Left ventricle myocardium superior (tissue), 1 donor: ENCODE data around the gene SYPL2. TPM values are rescaled to one million over a fixed set of nuclear protein-coding genes. Genes with fewer than 3 reads are reported as not detected.
"Not testable (repeated sequence)": the region's sequence is repeated elsewhere in the genome, so short reads cannot be mapped to it uniquely, and the experiment has no call there.

Experiments
- ATAC-seq: fragments of 200-7000 bp; cut with Tn5 transposase; one replicate; pipeline ENCODE4 v1.9.1; 2020; ENCODE audit warnings: mild to moderate bottlenecking, moderate library complexity
- DNase-seq: peaks from one replicate; pipeline ENCODE4 v3.0.0-alpha.2; 2020
- intact Hi-C: fragments of 100-400 bp; cut with micrococcal nuclease; formaldehyde crosslinking; loops from one replicate; pipeline ENCODE4 v1.11.0; 2022
- total RNA-seq: library from RNA; stranded (reverse); fragmentation: NEBNext Ultra II Directional; extraction: Animal tissue kit (Norgen Biotek cat#: 25700); gene quantifications from one replicate; pipeline ENCODE4 v1.2.1, GENCODE V29; 2021
- donor health status: DM: no; HTN: yes; CAD: no; lungs with severe emphysema.

Gene SYPL2
- total RNA-seq, 1 donor from 2014 or later, result 30.4 TPM

DNA sequence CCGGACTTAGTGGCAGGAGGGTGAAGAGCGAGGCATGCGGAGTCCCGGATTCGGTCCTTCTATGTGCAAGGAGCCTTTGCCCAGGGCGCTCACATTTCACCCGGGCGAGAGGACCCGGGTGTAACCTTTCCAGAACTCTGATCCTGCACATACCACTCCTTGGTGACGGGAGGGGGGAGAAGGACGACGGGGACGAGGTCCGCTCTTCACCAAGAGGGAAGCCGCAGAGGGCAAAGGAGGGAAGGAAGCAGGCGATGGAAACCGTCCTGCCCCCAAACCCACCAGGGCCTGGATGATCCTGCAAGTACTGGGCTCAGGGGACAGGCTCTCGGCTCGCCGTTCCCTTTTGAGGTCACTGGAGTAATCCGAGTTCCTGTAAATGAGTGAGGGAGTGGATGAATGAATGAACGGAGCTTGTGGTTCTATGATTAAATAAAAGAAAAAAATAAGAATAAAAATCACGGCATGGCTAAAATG is 993 bp downstream of the SYPL2 start:
- intact Hi-C loops, result no loop called here
- ATAC-seq (peak; percentile 71), DNase-seq (peak; percentile 34)

DNA sequence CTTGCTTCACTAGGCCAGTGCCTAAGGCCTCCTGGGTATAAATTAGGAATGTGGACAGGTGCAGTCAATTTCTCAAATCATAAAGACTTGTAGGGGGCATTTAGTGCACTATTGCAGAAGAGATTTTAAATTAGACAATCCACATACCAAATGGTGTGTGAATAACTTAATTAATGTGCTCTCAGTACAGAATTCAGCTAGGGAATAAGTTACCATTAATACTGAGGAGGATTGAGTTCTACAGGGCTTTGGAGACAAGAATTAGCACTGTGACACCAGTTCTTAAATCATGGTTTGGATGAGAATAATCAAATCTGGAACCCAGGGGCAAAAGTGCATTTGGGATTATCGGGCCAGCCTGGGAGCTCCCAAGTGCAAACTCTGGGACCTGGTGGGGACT is 1.7 kb downstream of the SYPL2 start:
- DNase-seq (no peak), ATAC-seq (no peak)
- intact Hi-C loops, result no loop called here

GRCh38 chr1:109468903-109469302 is 2.6 kb downstream of the SYPL2 start:
- intact Hi-C loops, result no loop called here
- no peak for ATAC-seq
- no peak for DNase-seq

GRCh38 chr1:109470245-109470644 is 3.9 kb downstream of the SYPL2 start:
- intact Hi-C loops, result no loop called here
- ATAC-seq, result no peak
- no peak for DNase-seq

GRCh38 chr1:109472779-109473178 is 6.4 kb downstream of the SYPL2 start:
- ATAC-seq, result peak; percentile 24
- intact Hi-C loops, result no loop called here
- DNase-seq, result no peak

- intact Hi-C loops, DNase-seq: not testable (repeated sequence)
- ATAC-seq, result peak; percentile 58
Measured at GRCh38 chr1:109473284-109474057, 7.1 kb downstream of the SYPL2 start.

- intact Hi-C loops, result no loop called here
- DNase-seq, result no peak
- peak; percentile 72 for ATAC-seq
Measured at GRCh38 chr1:109474697-109475096, 8.4 kb downstream of the SYPL2 start.

DNA sequence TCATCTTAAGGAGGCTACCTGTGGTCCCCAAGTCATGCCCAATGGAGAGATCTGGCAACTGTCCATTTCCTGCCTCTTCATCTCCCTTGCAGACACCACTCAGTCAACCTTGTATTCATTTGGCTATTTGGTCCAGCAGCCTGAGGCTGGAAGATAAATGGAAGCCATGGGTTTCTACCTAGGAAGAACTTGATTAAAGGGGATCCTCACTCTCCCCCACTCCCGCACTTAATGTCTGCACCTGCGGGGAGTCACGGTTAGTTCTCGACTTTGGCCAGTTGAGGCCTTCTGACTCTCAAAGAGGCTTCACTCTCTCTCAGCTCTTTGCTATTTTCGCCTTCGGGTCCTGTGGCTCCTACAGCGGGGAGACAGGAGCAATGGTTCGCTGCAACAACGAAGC is 8.9 kb downstream of the SYPL2 start:
- ATAC-seq, result no peak
- intact Hi-C loops, result no loop called here

GRCh38 chr1:109476825-109477224 is 10.5 kb downstream of the SYPL2 start:
- ATAC-seq, result no peak
- intact Hi-C loops, result no loop called here

More for the DNA sequence above, 8.9 kb downstream of the SYPL2 start:
- no peak for DNase-seq

DNA sequence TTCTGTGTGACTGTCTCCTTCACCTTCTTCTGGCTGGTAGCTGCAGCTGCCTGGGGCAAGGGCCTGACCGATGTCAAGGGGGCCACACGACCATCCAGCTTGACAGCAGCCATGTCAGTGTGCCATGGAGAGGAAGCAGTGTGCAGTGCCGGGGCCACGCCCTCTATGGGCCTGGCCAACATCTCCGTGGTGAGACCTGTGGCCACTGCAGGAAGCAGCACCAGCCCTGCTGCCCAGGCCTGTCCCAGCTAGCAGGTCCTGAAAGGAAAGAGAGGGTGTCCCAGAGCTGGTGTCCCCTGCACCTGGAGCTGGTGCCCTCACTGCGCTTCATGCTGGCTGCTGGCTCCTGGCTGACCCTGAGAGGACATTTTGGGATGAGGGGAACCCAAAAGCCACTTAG is 11.5 kb downstream of the SYPL2 start:
- intact Hi-C loops, result no loop called here
- DNase-seq, result no peak
- no peak for ATAC-seq

More at GRCh38 chr1:109476825-109477224, 10.5 kb downstream of the SYPL2 start:
- DNase-seq, result no peak

GRCh38 chr1:109478806-109479205 is 12.5 kb downstream of the SYPL2 start:
- intact Hi-C loops, result no loop called here
- no peak for DNase-seq
- ATAC-seq, result no peak

DNA sequence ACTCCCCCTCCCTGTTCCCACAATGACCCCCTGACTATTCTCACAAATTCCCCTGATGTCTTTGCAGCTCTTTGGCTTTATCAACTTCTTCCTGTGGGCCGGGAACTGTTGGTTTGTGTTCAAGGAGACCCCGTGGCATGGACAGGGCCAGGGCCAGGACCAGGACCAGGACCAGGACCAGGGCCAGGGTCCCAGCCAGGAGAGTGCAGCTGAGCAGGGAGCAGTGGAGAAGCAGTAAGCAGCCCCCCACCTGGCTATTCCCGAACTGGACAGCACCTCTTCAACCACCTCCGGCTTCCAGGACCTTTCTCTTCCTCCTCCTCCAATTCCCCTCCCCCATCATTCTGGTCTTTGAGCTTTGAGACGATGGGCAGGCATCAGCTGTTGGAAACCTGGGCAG is 13.0 kb downstream of the SYPL2 start:
- intact Hi-C loops, result no loop called here
- ATAC-seq, result no peak
- no peak for DNase-seq

DNA sequence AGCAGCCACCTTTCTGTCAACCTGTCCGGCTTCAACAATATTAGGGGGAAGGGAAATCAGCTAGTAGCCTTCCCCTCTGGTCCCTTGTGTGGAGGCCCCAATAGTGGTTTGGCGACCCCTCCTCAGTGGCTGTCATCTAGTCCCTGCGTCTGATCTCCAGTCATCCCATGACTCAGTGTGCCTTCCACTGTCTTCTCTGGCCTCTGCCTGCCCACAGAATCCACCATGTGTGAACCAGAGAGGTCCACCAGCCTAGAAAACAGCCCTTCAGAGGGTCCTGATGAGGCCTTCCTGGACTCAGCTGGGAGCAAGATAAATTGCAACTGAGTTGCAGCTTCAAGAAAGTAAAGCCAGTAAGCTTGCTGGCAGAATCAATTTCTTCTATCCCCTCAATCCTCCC is 13.6 kb downstream of the SYPL2 start:
- no peak for DNase-seq
- intact Hi-C loops, result no loop called here
- ATAC-seq, result no peak

DNA sequence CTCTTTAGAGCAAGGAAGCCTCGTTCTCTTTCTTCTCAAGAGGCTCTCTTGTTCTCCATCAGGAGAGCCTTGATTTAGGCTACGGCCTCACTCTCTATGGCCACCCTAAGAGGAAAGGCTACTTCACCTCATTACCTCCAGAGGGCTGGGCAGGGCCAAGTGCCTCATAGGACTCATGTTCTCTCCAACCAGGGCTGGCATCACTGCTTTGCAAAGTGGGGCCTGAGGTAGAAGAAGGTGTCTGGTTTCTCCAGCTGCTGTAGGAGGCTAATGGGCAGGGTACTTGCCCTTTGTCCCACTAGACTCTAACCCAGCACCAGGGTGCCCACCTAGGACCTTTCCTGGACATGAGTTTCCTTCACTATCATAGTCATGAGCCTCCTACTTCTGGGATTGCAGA is 15.3 kb downstream of the SYPL2 start:
- ATAC-seq (no peak), DNase-seq (no peak)
- intact Hi-C loops, result no loop called here

- DNase-seq, result no peak
- intact Hi-C loops, result no loop called here
- no peak for ATAC-seq
Measured at GRCh38 chr1:109482242-109482641, 15.9 kb downstream of the SYPL2 start.

DNA sequence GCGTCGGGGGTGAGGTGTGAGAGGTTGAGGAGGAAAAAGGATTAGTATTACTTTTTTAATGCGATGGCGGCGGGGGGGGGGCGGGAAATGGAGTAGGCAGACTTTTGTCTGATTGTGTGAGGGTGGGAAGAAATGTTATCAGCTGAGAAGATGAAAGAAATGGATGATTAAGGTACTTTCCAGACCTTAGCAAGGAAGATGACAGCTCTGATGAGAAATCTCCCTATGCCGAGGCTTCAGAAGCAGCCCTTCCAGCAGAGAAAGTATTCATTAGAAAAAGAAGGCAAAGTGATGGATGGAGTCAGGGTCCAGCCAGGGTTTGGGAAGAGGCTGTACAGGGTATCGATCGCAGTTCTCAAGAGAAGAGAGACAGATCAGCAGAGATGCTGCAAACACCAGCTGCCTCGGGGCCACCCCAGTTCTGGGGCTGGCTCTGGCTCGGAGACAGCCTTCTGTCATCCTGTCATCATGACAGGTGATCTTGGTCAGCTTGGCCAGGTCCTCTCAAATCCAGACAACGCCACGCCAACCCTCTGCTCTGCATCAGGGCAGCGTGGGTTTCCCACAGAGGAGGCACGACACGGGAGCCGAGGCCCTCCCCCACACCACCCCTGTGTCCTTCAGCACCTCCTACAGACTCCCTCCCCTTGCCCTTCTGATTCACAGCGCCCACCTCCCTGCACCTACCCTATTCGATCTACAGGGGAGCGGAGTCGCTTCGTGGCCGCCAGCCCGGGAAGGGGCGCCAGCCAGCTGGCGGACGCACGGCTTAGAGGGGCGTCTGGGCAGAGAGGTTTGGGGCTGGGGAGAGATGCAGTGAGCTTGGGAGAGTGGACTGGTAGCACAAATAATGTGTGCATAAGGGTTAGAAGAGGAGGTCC is 16.7 kb downstream of the SYPL2 start:
- intact Hi-C loops, result no loop called here
- peak; percentile 32 for ATAC-seq
- DNase-seq, result peak; percentile 56

DNA sequence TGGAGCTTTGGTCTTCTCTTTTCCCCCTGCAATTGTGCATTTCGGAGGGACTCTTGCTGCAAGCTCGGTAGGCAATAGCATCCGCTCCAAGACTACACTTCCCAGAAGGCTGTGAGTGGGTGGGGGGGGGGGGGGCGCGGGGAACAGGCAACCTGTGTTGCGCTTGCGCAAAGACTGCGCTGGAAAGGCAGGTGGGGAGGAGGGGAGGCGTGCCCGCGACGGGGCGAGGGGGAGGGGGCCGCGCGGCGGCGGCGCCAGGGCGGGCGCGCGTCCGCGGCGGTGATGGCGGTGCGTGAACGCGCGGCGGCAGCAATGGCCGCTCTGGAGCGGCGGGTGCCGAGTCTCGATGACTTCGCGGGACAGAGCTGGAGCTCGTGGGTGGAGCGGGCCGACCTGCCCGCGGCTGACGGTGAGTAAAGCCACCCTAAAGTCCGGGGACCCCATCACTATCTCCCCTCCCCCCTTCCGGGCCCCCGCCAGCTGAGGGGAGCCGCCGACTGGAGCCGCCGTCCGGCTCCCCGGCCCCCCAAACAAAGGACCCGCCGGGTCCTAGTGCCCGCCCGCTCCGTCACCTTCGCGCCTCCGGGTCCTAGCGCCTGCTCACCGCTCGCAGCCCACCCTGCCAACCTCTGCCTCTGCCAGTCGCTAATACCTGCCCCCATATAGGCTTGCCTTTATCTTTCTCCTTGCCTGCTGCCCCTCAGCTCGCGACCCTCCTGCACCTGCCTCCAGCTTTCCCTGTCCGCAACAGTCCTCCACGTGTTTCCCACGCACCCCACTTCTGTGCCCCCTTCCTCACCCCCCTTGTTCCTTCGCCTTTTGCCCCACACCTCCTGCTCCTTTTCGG is 17.5 kb downstream of the SYPL2 start, which contains the start of gene ATXN7L2:
TSS of gene ATXN7L2 (plus strand) at position 234 of the 847 bp plus-strand sequence. CDS start at position 283, 49 bp downstream.
- intact Hi-C loops, result no loop called here
- ATAC-seq (peak; percentile 95), DNase-seq (peak; percentile 95)

GRCh38 chr1:109484519-109484975 is 18.2 kb downstream of the SYPL2 start:
- DNase-seq (no peak), ATAC-seq (peak; percentile 2)
- intact Hi-C loops, result no loop called here

DNA sequence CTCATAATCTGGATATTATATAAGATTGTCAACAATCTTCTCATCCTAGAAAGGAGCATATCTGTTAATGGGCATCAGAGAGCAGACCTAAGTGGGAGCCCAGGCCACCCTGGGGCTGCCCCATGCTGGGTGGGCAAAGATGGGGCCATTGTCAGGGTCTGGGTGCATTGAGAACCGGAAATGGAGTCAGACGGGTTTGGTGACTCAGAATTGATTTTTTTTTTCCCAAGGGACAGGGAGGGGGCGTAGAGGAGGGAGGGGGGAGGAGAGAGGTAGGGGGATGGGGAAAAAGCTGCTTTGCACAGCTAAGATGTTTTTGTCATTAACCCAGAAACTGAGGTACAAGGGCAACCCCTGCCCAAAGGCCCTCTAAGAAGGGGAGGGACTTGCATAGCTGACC is 18.7 kb downstream of the SYPL2 start:
- ATAC-seq (no peak), DNase-seq (no peak)
- intact Hi-C loops, result no loop called here
